H1 (cell line): Measurements from ENCODE around the gene RASA4B.

Experiments used
- GABPA ChIP-seq: IDR thresholded peaks from 2 replicates; pipeline ENCODE4 v1.6.1; 2011; ENCODE audit warnings: mild to moderate bottlenecking, low read length, moderate library complexity, borderline replicate concordance; ENCODE audit not compliant: insufficient read depth
- POLR2A ChIP-seq, 2 experiments: IDR thresholded peaks; 1 replicate in 1 of 2; 2 replicates in 1 of 2; pipeline ENCODE4 v1.6.1; 2011; ENCODE audit warnings: low read depth in 2 of 2, low read length in 2 of 2, mild to moderate bottlenecking in 2 of 2; ENCODE audit errors: control extremely low read depth in 1 of 2
- POLR2AphosphoS5 ChIP-seq: IDR thresholded peaks from 2 replicates; pipeline ENCODE4 v1.6.1; 2011; ENCODE audit warnings: low read depth, low read length
- TF ChIP-seq, protein P1 (sequence below), 3 experiments: IDR thresholded peaks; 1 replicate in 2 of 3; 2 replicates in 1 of 3; pipeline versions ENCODE4 v1.5.1 to v1.6.1; 2011; ENCODE audit warnings: low read length in 3 of 3, mild to moderate bottlenecking in 3 of 3, inconsistent platforms in 2 of 3, low read depth in 1 of 3, moderate library complexity in 1 of 3; ENCODE audit not compliant: insufficient read depth in 1 of 3; ENCODE audit errors: control extremely low read depth in 1 of 3

DNA sequence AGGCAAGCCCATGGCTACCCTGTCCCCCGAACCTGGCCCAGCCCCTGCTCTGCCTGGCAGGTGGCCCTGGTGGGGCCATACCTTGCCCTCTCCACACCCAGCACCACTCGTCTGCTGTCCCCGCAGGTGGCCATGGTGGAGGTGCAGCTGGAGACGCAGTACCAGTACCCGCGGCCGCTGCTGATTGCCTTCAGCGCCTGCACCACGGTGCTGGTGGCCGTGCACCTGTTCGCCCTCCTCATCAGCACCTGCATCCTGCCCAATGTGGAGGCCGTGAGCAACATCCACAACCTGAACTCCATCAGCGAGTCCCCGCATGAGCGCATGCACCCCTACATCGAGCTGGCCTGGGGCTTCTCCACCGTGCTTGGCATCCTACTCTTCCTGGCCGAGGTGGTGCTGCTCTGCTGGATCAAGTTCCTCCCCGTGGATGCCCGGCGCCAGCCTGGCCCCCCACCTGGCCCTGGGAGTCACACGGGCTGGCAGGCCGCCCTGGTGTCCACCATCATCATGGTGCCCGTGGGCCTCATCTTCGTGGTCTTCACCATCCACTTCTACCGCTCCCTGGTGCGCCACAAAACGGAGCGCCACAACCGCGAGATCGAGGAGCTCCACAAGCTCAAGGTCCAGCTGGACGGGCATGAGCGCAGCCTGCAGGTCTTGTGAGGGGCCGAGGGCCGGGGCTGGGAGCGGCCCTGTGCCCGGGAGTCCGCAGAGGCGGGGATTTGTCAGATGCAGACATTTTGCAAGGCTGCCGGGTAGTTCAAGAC is 71.0 kb downstream of the RASA4B start:
- TF ChIP-seq, protein P1, sequence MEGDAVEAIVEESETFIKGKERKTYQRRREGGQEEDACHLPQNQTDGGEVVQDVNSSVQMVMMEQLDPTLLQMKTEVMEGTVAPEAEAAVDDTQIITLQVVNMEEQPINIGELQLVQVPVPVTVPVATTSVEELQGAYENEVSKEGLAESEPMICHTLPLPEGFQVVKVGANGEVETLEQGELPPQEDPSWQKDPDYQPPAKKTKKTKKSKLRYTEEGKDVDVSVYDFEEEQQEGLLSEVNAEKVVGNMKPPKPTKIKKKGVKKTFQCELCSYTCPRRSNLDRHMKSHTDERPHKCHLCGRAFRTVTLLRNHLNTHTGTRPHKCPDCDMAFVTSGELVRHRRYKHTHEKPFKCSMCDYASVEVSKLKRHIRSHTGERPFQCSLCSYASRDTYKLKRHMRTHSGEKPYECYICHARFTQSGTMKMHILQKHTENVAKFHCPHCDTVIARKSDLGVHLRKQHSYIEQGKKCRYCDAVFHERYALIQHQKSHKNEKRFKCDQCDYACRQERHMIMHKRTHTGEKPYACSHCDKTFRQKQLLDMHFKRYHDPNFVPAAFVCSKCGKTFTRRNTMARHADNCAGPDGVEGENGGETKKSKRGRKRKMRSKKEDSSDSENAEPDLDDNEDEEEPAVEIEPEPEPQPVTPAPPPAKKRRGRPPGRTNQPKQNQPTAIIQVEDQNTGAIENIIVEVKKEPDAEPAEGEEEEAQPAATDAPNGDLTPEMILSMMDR (IDR thresholded peaks at IDR 0.05; ENCODE audit: control extremely low read depth in 1 of 3, insufficient read depth in 1 of 3, low read depth in 1 of 3, low read length in 3 of 3), result no peak
- TF ChIP-seq POLR2A (IDR thresholded peaks at IDR 0.05; ENCODE audit: control extremely low read depth in 1 of 2, low read depth in 2 of 2, low read length in 2 of 2) (no peak), POLR2AphosphoS5 (no peak), GABPA (no peak)
